WTC11 (cell line): ENCODE data around the gene TMC1.
"Not testable (repeated sequence)": the region's sequence is repeated elsewhere in the genome, so short reads cannot be mapped to it uniquely, and the experiment has no call there.

ENCODE experiments used
- CTCF ChIP-seq: fragments of 200-600 bp; IDR thresholded peaks from 2 replicates; pipeline ENCODE4 v1.8.0; 2022; ENCODE audit warnings: antibody characterized with exemption
- E2F1 ChIP-seq: sonication (generic); formaldehyde crosslinking; IDR thresholded peaks from 2 replicates; pipeline ENCODE4 v1.8.0; 2022; ENCODE audit warnings: mild to moderate bottlenecking, missing genetic modification reagents
- E2F4 ChIP-seq: sonication (generic); formaldehyde crosslinking; IDR thresholded peaks from 2 replicates; pipeline ENCODE4 v1.8.1; 2022; ENCODE audit warnings: low read depth, mild to moderate bottlenecking, moderate library complexity, missing genetic modification reagents, borderline replicate concordance
- HMGA2 ChIP-seq: fragments of 250-450 bp; sonication (Bioruptor Pico); IDR thresholded peaks from 2 replicates; pipeline ENCODE4 v1.4.0; 2021; ENCODE audit warnings: mild to moderate bottlenecking, moderate library complexity
- ZNF121 ChIP-seq: sonication (generic); formaldehyde crosslinking; IDR thresholded peaks from 2 replicates; pipeline ENCODE4 v1.8.0; 2023; ENCODE audit warnings: missing genetic modification reagents
- ZNF138 ChIP-seq: sonication (generic); formaldehyde crosslinking; conservative IDR thresholded peaks from 2 replicates; pipeline ENCODE4 v1.8.1; 2022; ENCODE audit warnings: mild to moderate bottlenecking, moderate library complexity, missing genetic modification reagents
- ZNF423 ChIP-seq: fragments of 250-450 bp; sonication (Bioruptor Pico); IDR thresholded peaks from 2 replicates; pipeline ENCODE4 v2.1.2; 2022; ENCODE audit warnings: mild to moderate bottlenecking, moderate library complexity
- TF ChIP-seq, protein P1 (sequence below): sonication (generic); formaldehyde crosslinking; IDR thresholded peaks from 2 replicates; pipeline ENCODE4 v1.8.1; 2023; ENCODE audit warnings: mild to moderate bottlenecking, missing genetic modification reagents
- TF ChIP-seq, protein P2 (sequence below): sonication (generic); formaldehyde crosslinking; IDR thresholded peaks from 2 replicates; pipeline ENCODE4 v1.8.0; 2023; ENCODE audit warnings: missing genetic modification reagents

- not testable (repeated sequence) for TF ChIP-seq E2F1 (CRISPR knock-in tag); CTCF; HMGA2; ZNF423 (CRISPR knock-in tag); ZNF138 (CRISPR knock-in tag); E2F4; ZNF121 (CRISPR knock-in tag)
- TF ChIP-seq, protein P1, sequence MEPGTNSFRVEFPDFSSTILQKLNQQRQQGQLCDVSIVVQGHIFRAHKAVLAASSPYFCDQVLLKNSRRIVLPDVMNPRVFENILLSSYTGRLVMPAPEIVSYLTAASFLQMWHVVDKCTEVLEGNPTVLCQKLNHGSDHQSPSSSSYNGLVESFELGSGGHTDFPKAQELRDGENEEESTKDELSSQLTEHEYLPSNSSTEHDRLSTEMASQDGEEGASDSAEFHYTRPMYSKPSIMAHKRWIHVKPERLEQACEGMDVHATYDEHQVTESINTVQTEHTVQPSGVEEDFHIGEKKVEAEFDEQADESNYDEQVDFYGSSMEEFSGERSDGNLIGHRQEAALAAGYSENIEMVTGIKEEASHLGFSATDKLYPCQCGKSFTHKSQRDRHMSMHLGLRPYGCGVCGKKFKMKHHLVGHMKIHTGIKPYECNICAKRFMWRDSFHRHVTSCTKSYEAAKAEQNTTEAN (CRISPR knock-in tag): not testable (repeated sequence)
- TF ChIP-seq, protein P2, sequence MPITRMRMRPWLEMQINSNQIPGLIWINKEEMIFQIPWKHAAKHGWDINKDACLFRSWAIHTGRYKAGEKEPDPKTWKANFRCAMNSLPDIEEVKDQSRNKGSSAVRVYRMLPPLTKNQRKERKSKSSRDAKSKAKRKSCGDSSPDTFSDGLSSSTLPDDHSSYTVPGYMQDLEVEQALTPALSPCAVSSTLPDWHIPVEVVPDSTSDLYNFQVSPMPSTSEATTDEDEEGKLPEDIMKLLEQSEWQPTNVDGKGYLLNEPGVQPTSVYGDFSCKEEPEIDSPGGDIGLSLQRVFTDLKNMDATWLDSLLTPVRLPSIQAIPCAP (CRISPR knock-in tag): not testable (repeated sequence)
Observed at GRCh38 chr9:72806313-72806809, 285.0 kb downstream of the TMC1 start.
